ENCODE data around the gene MAZ. TPM values are rescaled to one million over a fixed set of nuclear protein-coding genes. Genes with fewer than 3 reads are reported as not detected.

MAZ gene
- total RNA-seq, 1 experiment from 2014 or later, result 256 TPM

DNA sequence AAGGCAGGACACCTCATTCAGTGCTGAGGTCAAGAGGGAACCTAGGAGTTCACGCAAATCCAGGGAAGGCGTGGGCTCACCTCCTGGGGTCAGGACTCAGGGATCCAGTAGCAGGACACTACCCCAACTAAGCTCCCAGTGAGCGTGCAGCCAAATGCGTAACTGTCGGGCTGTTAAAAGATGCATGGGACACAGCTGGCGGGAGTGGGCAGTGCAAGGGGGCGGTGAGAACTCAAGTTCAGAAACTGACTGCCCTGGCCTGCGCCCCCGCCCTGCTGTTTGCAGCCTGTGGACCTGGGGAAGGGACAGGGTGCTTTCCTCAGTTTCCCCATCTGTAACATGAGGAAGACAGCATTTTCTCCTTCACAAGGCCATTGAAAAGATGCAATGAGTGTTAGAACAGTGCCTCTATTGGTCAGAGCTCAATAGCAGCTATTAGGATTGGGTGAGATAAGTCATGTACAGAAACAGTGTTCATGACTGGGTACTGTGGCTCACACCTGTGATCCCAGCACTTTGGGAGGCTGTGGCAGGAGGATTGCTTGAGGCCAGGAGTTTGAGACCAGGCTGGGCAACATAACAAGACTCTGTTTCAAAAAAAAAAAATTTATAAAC, 36.5 kb downstream of the MAZ start:
- Histone ChIP-seq H3K9ac (ENCODE audit: low read length) (no peak overlapping the region), H3K9me2 (ENCODE audit: insufficient read depth) (no peaks in the 10 kb centered on the region), H3K9me3 (ENCODE audit: control insufficient read depth in 1 of 2, insufficient read depth in 1 of 2, low read depth in 1 of 2, low read length in 2 of 2) (no peaks in the 10 kb centered on the region), H3K36me3 (ENCODE audit: control insufficient read depth in 1 of 2, insufficient read depth in 2 of 2, low read length in 2 of 2) (peaks cover 0 to 2% of the 10 kb centered on the region in 2 experiments; a peak in 2 of 4 replicates), H3K4me1 (ENCODE audit: control insufficient read depth in 1 of 2, insufficient read depth in 2 of 2, low read length in 2 of 2) (no peaks in the 10 kb centered on the region), H3K4me3 (replicated peaks in 1 of 2; ENCODE audit: low read depth in 1 of 2, low read length in 2 of 2) (no peak overlapping the region), H3K27me3 (ENCODE audit: insufficient read depth, low read length) (no peaks in the 10 kb centered on the region), H2AFZ (ENCODE audit: low read depth, low read length, poor library complexity, severe bottlenecking) (no peak overlapping the region), H3K4me2 (ENCODE audit: low read length) (no peak overlapping the region), H4K20me1 (ENCODE audit: insufficient read depth) (no peaks in the 10 kb centered on the region), H3K79me2 (ENCODE audit: insufficient read depth, low read length) (no peaks in the 10 kb centered on the region), H3K27ac (ENCODE audit: low read depth, low read length) (no peak overlapping the region)
- BruUV-seq (replicated peaks), result no TSS peak
- TF ChIP-seq RAD21 (IDR thresholded peaks at IDR 0.05; ENCODE audit: low read depth), result peak; percentile 20; the same call in 1 of the 2 replicates
- TF ChIP-seq, protein P1, sequence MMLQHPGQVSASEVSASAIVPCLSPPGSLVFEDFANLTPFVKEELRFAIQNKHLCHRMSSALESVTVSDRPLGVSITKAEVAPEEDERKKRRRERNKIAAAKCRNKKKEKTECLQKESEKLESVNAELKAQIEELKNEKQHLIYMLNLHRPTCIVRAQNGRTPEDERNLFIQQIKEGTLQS (IDR thresholded peaks at IDR 0.05), result no peak
- no peak for TF ChIP-seq POLR2A (IDR thresholded peaks at IDR 0.05; ENCODE audit: borderline replicate concordance, extremely low read depth, insufficient read depth, insufficient read length)
- TF ChIP-seq, protein P2, sequence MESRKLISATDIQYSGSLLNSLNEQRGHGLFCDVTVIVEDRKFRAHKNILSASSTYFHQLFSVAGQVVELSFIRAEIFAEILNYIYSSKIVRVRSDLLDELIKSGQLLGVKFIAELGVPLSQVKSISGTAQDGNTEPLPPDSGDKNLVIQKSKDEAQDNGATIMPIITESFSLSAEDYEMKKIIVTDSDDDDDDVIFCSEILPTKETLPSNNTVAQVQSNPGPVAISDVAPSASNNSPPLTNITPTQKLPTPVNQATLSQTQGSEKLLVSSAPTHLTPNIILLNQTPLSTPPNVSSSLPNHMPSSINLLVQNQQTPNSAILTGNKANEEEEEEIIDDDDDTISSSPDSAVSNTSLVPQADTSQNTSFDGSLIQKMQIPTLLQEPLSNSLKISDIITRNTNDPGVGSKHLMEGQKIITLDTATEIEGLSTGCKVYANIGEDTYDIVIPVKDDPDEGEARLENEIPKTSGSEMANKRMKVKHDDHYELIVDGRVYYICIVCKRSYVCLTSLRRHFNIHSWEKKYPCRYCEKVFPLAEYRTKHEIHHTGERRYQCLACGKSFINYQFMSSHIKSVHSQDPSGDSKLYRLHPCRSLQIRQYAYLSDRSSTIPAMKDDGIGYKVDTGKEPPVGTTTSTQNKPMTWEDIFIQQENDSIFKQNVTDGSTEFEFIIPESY (IDR thresholded peaks at IDR 0.05; ENCODE audit: extremely low read depth, insufficient replicate concordance, low read length), result no peak
- TF ChIP-seq, protein P3, sequence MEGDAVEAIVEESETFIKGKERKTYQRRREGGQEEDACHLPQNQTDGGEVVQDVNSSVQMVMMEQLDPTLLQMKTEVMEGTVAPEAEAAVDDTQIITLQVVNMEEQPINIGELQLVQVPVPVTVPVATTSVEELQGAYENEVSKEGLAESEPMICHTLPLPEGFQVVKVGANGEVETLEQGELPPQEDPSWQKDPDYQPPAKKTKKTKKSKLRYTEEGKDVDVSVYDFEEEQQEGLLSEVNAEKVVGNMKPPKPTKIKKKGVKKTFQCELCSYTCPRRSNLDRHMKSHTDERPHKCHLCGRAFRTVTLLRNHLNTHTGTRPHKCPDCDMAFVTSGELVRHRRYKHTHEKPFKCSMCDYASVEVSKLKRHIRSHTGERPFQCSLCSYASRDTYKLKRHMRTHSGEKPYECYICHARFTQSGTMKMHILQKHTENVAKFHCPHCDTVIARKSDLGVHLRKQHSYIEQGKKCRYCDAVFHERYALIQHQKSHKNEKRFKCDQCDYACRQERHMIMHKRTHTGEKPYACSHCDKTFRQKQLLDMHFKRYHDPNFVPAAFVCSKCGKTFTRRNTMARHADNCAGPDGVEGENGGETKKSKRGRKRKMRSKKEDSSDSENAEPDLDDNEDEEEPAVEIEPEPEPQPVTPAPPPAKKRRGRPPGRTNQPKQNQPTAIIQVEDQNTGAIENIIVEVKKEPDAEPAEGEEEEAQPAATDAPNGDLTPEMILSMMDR (IDR thresholded peaks at IDR 0.05 in 2 of 3, conservative IDR thresholded peaks at IDR 0.05 in 1 of 3; ENCODE audit: borderline replicate concordance in 1 of 3, insufficient read depth in 1 of 3, low read depth in 2 of 3, low read length in 2 of 3), result 0 out of 6 replicates have a peak, but pooled peaks of 1 of the 3 experiments have one; percentile 10
- ATAC-seq, result peak; percentile 80
- POLR2A ChIA-PET, result no interaction called here
- DNase-seq (ENCODE audit: low read depth, low spot score), result no peak
- CTCF ChIA-PET, result interaction anchor here (1.1 kb wide), 1 partner anchor 35 kb away, joined by 5 read pairs; no protein-coding TSS in a partner anchor
- RAD21 ChIA-PET (ENCODE audit: low non-redundant PET in 1 of 2, low total read pairs in 2 of 2, uncharacterized antibody in 2 of 2, unreplicated experiment in 2 of 2), result no interaction called here
- intact Hi-C loops (cut with micrococcal nuclease), result no loop called here
